HG03135 (cell line): ENCODE measurements around the gene VAMP8.
"Not testable (repeated sequence)": the region's sequence is repeated elsewhere in the genome, so short reads cannot be mapped to it uniquely, and the experiment has no call there.

Experiments
- ATAC-seq: cut with Tn5 transposase; IDR thresholded peaks from one replicate; pipeline ENCODE4 v1.9.1; 2021; ENCODE audit warnings: mild to moderate bottlenecking, moderate library complexity; ENCODE audit not compliant: unreplicated experiment

Gene VAMP8

DNA sequence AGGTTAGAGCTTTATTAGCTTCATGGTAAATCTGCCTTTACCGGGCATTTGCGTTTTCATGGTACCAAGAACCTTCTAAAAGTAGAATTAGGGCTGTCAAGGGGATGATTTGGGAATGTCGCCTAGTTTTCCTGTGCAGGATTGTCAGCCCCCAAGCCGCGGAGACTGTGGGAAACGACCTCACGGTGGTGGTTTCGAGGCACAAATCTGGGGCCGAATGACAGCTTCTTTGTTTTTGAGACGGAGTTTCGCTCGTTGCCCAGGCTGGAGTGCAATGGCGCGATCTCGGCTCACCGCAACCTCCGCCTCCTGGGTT lies 38.0 kb downstream of the VAMP8 start:
- ATAC-seq: no peak

DNA sequence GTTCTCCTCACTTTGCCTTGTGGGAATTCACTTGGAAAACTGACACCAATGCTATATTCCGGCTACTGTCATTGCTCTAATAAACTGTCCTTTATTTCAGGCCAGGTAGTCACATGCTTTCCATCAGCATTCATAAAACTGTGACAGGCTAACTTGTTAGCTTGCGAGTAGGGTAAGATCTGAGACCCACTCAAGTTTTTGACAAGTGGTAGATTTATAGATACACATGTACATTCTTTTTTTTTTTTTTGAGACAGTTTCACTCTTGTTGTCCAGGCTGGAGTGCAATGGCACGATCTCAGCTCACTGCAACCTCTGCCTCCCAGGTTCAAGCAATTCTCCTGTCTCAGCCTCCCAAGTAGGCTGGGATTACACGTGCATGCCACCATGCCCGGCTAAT lies 40.3 kb downstream of the VAMP8 start:
- not testable (repeated sequence) for ATAC-seq

DNA sequence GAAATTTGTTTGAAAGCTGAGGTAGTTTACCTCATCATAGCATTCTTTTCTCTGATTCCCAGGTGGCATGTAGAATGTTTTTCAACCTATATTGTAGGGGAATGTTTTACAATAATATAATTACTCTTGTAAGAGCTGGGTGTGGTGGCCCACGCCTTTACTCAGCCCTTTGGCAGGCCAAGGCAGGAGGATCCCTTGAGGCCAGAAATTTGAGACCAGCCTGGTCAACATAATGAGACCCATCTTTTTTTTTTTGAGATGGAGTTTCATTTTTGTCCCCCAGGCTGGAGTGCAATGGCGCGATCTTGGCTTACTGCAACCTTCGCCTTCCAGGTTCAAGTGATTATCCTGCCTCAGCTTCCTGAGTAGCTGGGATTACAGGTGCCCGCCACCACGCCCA lies 42.2 kb downstream of the VAMP8 start:
- ATAC-seq: no peak

DNA sequence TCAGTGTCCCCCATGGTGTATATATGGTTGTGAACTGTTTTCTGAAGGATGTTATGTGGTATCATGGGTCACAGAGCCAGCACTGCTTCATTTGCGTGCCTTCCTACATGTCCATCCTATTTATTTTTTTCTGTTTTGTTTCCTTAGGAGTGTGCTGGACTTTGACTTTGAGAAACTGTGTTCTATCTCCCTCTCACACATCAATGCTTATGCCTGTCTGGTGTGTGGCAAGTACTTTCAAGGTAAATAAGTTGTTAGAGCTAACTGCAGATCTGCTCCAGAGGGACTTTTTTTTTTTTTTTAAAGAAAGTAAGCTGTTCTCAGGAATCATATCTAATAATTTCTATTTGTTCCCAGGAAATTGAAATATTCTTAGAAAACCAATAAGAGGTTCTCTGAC lies 44.0 kb downstream of the VAMP8 start:
- ATAC-seq: no peak

DNA sequence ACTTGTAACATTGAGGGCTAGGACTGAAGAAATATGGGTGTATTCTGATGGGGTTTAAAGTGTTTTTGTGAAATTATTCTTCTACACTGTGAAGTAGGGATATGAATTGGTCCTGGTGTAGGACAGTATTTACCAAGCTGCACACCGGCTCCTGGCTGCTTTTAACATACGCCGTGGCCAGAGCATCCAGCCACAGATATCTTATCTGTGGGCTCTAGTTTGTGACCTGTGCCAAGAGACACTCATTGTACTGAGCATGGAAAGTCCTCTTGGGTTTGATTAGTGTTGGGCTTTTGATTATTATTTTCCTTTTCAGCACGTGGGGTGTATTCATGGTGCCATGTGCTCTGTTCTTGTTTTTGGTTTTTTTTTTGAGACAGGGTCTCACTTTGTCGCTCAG lies 46.6 kb downstream of the VAMP8 start:
- no peak for ATAC-seq

DNA sequence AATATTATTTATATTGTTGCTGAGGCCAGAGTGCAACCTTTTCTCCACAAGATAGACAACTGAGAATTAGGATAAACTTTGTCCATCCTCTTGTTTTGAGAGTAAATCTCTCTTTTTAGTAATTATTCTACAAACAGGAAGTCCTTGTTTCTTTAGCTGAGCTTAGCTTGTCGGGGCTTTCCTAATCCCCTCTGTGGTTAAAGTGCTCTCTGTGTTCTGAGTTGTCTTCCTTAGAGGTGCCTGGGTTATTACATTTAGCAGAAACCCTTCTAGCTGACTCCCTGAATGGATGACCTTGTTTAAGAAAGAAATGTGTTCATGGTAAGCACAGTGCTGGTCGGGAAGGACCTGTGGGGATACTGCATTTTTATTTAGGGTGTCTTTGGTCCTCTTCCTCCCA lies 51.3 kb downstream of the VAMP8 start:
- ATAC-seq: no peak

DNA sequence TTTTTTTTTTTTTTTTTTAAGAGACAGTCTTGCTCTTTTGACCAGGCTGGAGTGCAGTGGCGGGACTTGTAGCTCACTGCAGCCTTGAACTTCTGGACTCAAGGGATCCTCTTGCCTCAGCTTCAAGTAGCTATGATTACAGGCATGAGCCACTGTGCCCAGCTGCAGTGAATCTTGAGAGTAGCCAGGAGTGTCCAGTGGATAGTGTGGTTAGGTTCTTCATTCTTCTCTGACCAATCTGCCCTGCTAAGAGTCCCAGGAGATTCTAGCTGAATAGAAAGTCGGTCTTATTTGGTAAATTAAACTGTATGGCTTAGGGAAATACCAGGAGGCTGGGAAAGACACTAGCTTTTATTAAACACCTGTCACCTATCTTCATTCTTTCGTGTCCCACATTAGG lies 53.9 kb downstream of the VAMP8 start:
- ATAC-seq: no peak
